Measurements from ENCODE around the gene MDC1. TPM values are rescaled to one million over a fixed set of nuclear protein-coding genes. Genes with fewer than 3 reads are reported as not detected.
"Not testable (repeated sequence)": the region's sequence is repeated elsewhere in the genome, so short reads cannot be mapped to it uniquely, and the experiment has no call there.

The MDC1 gene
- total and polyA plus RNA-seq, 5 donors from 2014 or later: 1.2 to 32.7 (median 4.8) TPM

GRCh38 chr6:30672445-30673253 is 44.4 kb downstream of the MDC1 start, which contains the start of gene DHX16:
Gene DHX16 (minus strand): TSS chr6:30673006. CDS start chr6:30672841, 165 bp downstream.
- Mint-ChIP-seq H3K4me1 (peaks cover 13 to 46% (median 28%) of the 10 kb centered on the region in 4 donors), H3K4me3 (peak within 1 kb of the TSS; percentile 86 to 91 (median 90)), H3K27ac (peak within 1 kb of the TSS; percentile 71 to 84 (median 82)), H3K27me3 (peaks cover 5% of the 10 kb centered on the region), H3K9me3 (no peaks in the 10 kb centered on the region), H3K36me3 (peaks cover 34% of the 10 kb centered on the region)
- Histone ChIP-seq H3K9me3 (ENCODE audit: control insufficient read depth in 2 of 2, low read length in 2 of 2) (no peaks in the 10 kb centered on the region), H3K27ac (ENCODE audit: insufficient read depth, low read length, poor library complexity, severe bottlenecking) (peak within 1 kb of the TSS; percentile 70), H3K4me1 (ENCODE audit: control insufficient read depth, insufficient read depth, low read length, poor library complexity, severe bottlenecking) (peaks cover 21% of the 10 kb centered on the region), H3K4me3 (ENCODE audit: low read depth, low read length) (peak within 1 kb of the TSS; percentile 85), H3K27me3 (ENCODE audit: control insufficient read depth, insufficient read depth, low read length) (no peaks in the 10 kb centered on the region), H3K36me3 (ENCODE audit: control insufficient read depth, insufficient read depth, low read length) (peaks cover 39% of the 10 kb centered on the region)
- ATAC-seq (ENCODE audit: low read depth in 2 of 2) (peak; percentile 75 to 77), DNase-seq (peak; percentile 85 to 96 (median 88))

GRCh38 chr6:30670760-30671527 is 46.1 kb downstream of the MDC1 start:
- no peaks in the 10 kb centered on the region for H3K9me3 Mint-ChIP-seq
- peaks cover 26% of the 10 kb centered on the region for H3K36me3 Mint-ChIP-seq
- DNase-seq (no peak), ATAC-seq (ENCODE audit: low read depth in 2 of 2) (no peak)
- Histone ChIP-seq H3K4me1 (ENCODE audit: control insufficient read depth, insufficient read depth, low read length, poor library complexity, severe bottlenecking) (peaks cover 21% of the 10 kb centered on the region), H3K4me3 (ENCODE audit: low read depth, low read length) (no peak overlapping the region), H3K36me3 (ENCODE audit: control insufficient read depth, insufficient read depth, low read length) (peaks cover 31% of the 10 kb centered on the region), H3K9me3 (ENCODE audit: control insufficient read depth in 2 of 2, low read length in 2 of 2) (no peaks in the 10 kb centered on the region), H3K27me3 (ENCODE audit: control insufficient read depth, insufficient read depth, low read length) (no peaks in the 10 kb centered on the region), H3K27ac (ENCODE audit: insufficient read depth, low read length, poor library complexity, severe bottlenecking) (no peak overlapping the region)
- peak overlapping the region; percentile 42 to 81 (median 79) for H3K27ac Mint-ChIP-seq
- peak overlapping the region; percentile 73 to 91 (median 80) for H3K4me3 Mint-ChIP-seq
- peaks cover 16 to 39% (median 22%) of the 10 kb centered on the region in 4 donors for H3K4me1 Mint-ChIP-seq
- H3K27me3 Mint-ChIP-seq: peaks cover 5% of the 10 kb centered on the region

- not testable (repeated sequence) for DNase-seq; H3K4me1 ChIP-seq (ENCODE audit: control insufficient read depth, insufficient read depth, low read length, poor library complexity, severe bottlenecking); H3K4me3 Mint-ChIP-seq; H3K27ac ChIP-seq (ENCODE audit: insufficient read depth, low read length, poor library complexity, severe bottlenecking); H3K27me3 ChIP-seq (ENCODE audit: control insufficient read depth, insufficient read depth, low read length); H3K9me3 ChIP-seq (ENCODE audit: control insufficient read depth in 2 of 2, low read length in 2 of 2); H3K4me3 ChIP-seq (ENCODE audit: low read depth, low read length); H3K27me3 Mint-ChIP-seq; ATAC-seq (ENCODE audit: low read depth in 2 of 2); H3K9me3 Mint-ChIP-seq
- Mint-ChIP-seq H3K4me1 (peaks cover 9 to 24% (median 13%) of the 10 kb centered on the region in 4 donors), H3K36me3 (peaks cover 55% of the 10 kb centered on the region), H3K27ac (peak overlapping the region in 1 of 3 donors; percentile 63)
- peaks cover 69% of the 10 kb centered on the region for H3K36me3 ChIP-seq (ENCODE audit: control insufficient read depth, insufficient read depth, low read length)
These were observed 50.8 kb downstream of the MDC1 start for GRCh38 chr6:30666300-30666699.

GRCh38 chr6:30664994-30665767 is 51.9 kb downstream of the MDC1 start:
- H3K36me3 Mint-ChIP-seq: peaks cover 49% of the 10 kb centered on the region

GRCh38 chr6:30657922-30658321 is 59.2 kb downstream of the MDC1 start:
- H3K9me3 Mint-ChIP-seq; H3K9me3 ChIP-seq (ENCODE audit: control insufficient read depth in 2 of 2, low read length in 2 of 2); H3K4me3 Mint-ChIP-seq; H3K27me3 Mint-ChIP-seq; H3K27me3 ChIP-seq (ENCODE audit: control insufficient read depth, insufficient read depth, low read length); H3K4me1 Mint-ChIP-seq; H3K4me1 ChIP-seq (ENCODE audit: control insufficient read depth, insufficient read depth, low read length, poor library complexity, severe bottlenecking); H3K27ac ChIP-seq (ENCODE audit: insufficient read depth, low read length, poor library complexity, severe bottlenecking); H3K4me3 ChIP-seq (ENCODE audit: low read depth, low read length); ATAC-seq (ENCODE audit: low read depth in 2 of 2); DNase-seq: not testable (repeated sequence)
- Mint-ChIP-seq H3K36me3 (peaks cover 59% of the 10 kb centered on the region), H3K27ac (peak overlapping the region in 1 of 3 donors; percentile 38)
- peaks cover 83% of the 10 kb centered on the region for H3K36me3 ChIP-seq (ENCODE audit: control insufficient read depth, insufficient read depth, low read length)

More at GRCh38 chr6:30664994-30665767, 51.9 kb downstream of the MDC1 start:
- no peaks in the 10 kb centered on the region for H3K9me3 Mint-ChIP-seq
- Histone ChIP-seq H3K36me3 (ENCODE audit: control insufficient read depth, insufficient read depth, low read length) (peaks cover 64% of the 10 kb centered on the region), H3K4me3 (ENCODE audit: low read depth, low read length) (no peak overlapping the region), H3K27me3 (ENCODE audit: control insufficient read depth, insufficient read depth, low read length) (no peaks in the 10 kb centered on the region), H3K27ac (ENCODE audit: insufficient read depth, low read length, poor library complexity, severe bottlenecking) (no peak overlapping the region), H3K4me1 (ENCODE audit: control insufficient read depth, insufficient read depth, low read length, poor library complexity, severe bottlenecking) (no peaks in the 10 kb centered on the region), H3K9me3 (ENCODE audit: control insufficient read depth in 2 of 2, low read length in 2 of 2) (no peaks in the 10 kb centered on the region)
- H3K4me3 Mint-ChIP-seq: no peak overlapping the region
- ATAC-seq (ENCODE audit: low read depth in 2 of 2) (no peak), DNase-seq (no peak)
- no peaks in the 10 kb centered on the region for H3K27me3 Mint-ChIP-seq
- peak overlapping the region in 1 of 3 donors; percentile 63 for H3K27ac Mint-ChIP-seq
- peaks cover 4 to 13% (median 5%) of the 10 kb centered on the region in 4 donors for H3K4me1 Mint-ChIP-seq

GRCh38 chr6:30657454-30657853 is 59.6 kb downstream of the MDC1 start:
- ATAC-seq (ENCODE audit: low read depth in 2 of 2): no peak
- Mint-ChIP-seq H3K27me3 (no peaks in the 10 kb centered on the region), H3K4me1 (peaks cover 0 to 5% (median 0%) of the 10 kb centered on the region in 4 donors), H3K9me3 (no peaks in the 10 kb centered on the region), H3K27ac (peak overlapping the region in 2 of 3 donors; percentile 38 to 58), H3K36me3 (peaks cover 55% of the 10 kb centered on the region), H3K4me3 (no peak overlapping the region)
- no peaks in the 10 kb centered on the region for H3K4me1 ChIP-seq (ENCODE audit: control insufficient read depth, insufficient read depth, low read length, poor library complexity, severe bottlenecking)
- H3K27ac ChIP-seq (ENCODE audit: insufficient read depth, low read length, poor library complexity, severe bottlenecking): no peak overlapping the region
- DNase-seq: no peak
- no peaks in the 10 kb centered on the region for H3K9me3 ChIP-seq (ENCODE audit: control insufficient read depth in 2 of 2, low read length in 2 of 2)
- no peaks in the 10 kb centered on the region for H3K27me3 ChIP-seq (ENCODE audit: control insufficient read depth, insufficient read depth, low read length)
- peaks cover 83% of the 10 kb centered on the region for H3K36me3 ChIP-seq (ENCODE audit: control insufficient read depth, insufficient read depth, low read length)
- no peak overlapping the region for H3K4me3 ChIP-seq (ENCODE audit: low read depth, low read length)

- no peaks in the 10 kb centered on the region for H3K27me3 ChIP-seq (ENCODE audit: control insufficient read depth, insufficient read depth, low read length)
- H3K36me3 ChIP-seq (ENCODE audit: control insufficient read depth, insufficient read depth, low read length): peaks cover 83% of the 10 kb centered on the region
- no peaks in the 10 kb centered on the region for H3K27me3 Mint-ChIP-seq
- no peak overlapping the region for H3K4me3 ChIP-seq (ENCODE audit: low read depth, low read length)
- no peak for DNase-seq
- H3K36me3 Mint-ChIP-seq: peaks cover 50% of the 10 kb centered on the region
- H3K27ac ChIP-seq (ENCODE audit: insufficient read depth, low read length, poor library complexity, severe bottlenecking): no peak overlapping the region
- H3K27ac Mint-ChIP-seq: no peak overlapping the region
- no peaks in the 10 kb centered on the region for H3K9me3 Mint-ChIP-seq
- no peak overlapping the region for H3K4me3 Mint-ChIP-seq
- no peaks in the 10 kb centered on the region for H3K9me3 ChIP-seq (ENCODE audit: control insufficient read depth in 2 of 2, low read length in 2 of 2)
- H3K4me1 ChIP-seq (ENCODE audit: control insufficient read depth, insufficient read depth, low read length, poor library complexity, severe bottlenecking): no peaks in the 10 kb centered on the region
- peaks cover 0 to 5% (median 0%) of the 10 kb centered on the region in 4 donors for H3K4me1 Mint-ChIP-seq
- ATAC-seq (ENCODE audit: low read depth in 2 of 2): no peak
These were observed 60.6 kb downstream of the MDC1 start for GRCh38 chr6:30656513-30656912.
